Stimulated activated CD8-positive, alpha-beta memory T cell treated with anti-CD3 and anti-CD28 coated beads, Interleukin-7, amount 100 ng/mL, for 48 hours (primary cell): ENCODE results near the gene TNFRSF1A.
"Not testable (repeated sequence)": the region's sequence is repeated elsewhere in the genome, so short reads cannot be mapped to it uniquely, and the experiment has no call there.

Source experiments
- DNase-seq, 2 donors: peaks; one replicate each; pipeline ENCODE4 v3.0.0-alpha.2; 2020; ENCODE audit warnings: low read depth in 1 of 2; ENCODE audit errors: extremely low read depth in 1 of 2

Gene TNFRSF1A

DNA sequence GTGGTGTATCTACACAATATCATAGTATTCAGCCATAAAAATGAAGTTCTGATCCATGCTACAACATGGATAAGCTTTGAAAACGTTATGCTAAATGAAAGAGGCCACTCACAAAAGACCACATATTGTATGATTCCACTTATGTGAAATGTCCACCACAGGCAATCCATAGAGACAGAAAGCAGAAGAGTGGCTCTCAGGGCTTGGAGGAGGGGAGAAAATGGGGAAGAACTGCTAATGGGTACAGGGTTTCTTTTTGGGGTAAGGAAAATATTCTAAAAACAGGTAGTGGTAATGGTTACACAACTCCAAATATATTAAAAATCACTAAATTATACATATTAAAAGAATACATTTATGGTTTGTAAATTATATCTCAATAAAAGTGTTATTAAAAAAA lies 17.0 kb upstream of the TNFRSF1A start:
- no peak for DNase-seq

- DNase-seq = no peak
Observed at GRCh38 chr12:6356374-6356820, 14.5 kb upstream of the TNFRSF1A start.

DNA sequence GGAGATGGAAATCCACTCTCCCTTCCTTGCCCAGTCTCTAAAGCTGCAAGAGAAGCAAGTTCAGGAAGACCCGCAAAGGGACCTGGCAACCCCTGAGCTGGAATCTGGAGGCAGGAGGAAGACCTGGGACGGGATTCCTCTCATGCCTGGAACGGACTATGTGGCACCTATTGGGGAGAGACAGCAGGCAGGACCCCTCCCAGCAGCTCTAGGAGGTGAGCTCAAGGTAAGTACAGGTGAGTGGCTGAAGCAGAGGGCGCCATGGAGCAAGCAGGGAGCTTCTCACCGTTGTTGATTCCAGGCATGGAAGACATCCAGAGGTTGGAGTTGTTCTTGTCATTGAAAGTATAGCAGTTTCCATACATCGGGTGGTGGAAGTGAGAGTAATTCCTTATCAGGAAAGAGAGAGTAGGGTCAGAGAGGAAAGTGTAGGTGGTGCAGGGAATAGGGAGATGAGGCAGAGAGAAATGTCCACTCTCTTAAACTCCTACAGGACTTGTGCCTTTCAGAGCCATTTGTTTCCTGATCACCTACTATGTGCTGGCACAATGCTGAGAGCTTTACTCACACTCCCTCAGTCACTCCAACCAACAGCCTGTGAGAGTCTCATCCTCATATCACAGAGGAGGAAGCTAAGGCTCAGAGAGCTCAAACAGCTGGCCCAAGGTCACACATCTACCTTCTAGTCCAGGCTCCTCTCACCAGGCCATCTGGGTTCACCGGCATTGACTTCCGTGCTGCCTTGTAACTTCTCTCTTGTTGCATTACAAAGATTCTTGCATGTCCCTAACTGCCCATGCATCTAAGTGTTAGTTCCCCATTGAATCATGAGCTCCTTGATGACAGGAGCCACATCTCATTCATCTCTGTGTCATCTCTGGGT lies 13.9 kb upstream of the TNFRSF1A start:
- no peak for DNase-seq

GRCh38 chr12:6354495-6355393 lies 12.9 kb upstream of the TNFRSF1A start:
- no peak for DNase-seq

GRCh38 chr12:6352193-6353173 lies 10.6 kb upstream of the TNFRSF1A start:
- no peak for DNase-seq

DNA sequence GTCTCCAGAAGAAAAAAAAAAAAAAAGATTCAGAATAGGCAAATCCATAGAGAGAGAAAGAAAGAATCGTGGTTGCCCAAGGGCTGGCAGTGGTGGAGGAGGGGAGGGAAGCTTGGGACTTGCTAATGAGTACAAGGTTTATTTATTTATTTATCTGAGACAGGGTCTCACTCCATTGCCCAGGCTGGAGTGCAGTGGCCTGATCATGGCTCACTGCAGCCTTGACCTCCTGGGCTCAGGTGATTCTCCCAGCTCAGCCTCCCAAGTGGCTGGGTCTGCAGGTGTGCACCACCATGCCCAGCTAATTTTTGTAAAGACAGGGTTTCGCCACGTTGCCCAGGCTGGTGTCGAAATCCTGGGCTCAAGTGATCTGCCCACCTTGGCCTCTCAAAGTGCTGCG lies 9.7 kb upstream of the TNFRSF1A start:
- no peak for DNase-seq

DNA sequence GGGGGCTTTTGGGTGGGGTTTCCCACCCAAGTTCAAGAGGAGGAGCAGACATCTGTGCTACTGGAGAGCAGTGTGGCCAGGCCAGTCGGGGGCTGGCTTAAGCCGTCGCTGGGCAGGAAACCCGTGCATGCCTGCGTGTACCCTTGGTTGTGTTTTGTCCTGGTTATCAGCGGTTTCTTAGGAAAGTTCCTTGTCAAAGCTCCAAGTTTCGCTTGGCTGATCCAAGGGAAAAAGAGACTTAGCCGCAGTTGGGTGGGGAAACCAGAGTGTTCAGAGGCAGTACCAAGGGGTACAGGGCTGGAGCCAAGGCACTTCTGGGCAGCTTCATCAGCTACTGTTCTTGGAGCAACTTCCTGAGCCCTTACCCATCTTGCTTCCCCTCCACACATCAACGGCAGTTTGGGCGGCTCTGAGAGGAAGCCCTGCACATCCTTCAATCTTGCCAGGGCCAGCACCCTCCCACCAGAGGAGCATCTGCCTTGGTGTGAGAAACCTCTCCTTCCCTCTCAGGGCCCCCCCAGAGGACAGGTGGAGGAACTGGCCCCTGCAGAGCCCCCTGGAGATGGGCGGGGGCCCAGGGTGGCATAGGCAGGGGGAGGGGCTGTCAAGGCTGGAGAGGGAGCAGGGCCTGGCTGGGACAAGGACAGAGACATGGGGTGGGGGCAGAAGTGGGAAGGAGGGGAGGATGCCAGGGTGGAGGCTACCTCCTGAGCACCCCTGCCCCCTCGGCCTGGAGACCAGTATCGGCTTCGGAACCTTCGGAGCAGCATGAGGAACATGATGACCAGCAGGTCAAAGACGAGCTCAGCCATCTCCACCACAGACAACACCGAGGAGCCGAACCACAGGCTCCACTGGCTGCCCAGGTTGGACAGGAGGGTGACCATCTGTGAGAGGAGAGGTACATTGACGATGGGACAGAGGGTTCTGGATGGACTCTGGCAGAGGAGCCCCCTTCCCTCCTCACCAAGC lies 5.8 kb upstream of the TNFRSF1A start:
- no peak for DNase-seq

- DNase-seq = no peak
Observed at GRCh38 chr12:6346942-6347341, 5.1 kb upstream of the TNFRSF1A start.

DNA sequence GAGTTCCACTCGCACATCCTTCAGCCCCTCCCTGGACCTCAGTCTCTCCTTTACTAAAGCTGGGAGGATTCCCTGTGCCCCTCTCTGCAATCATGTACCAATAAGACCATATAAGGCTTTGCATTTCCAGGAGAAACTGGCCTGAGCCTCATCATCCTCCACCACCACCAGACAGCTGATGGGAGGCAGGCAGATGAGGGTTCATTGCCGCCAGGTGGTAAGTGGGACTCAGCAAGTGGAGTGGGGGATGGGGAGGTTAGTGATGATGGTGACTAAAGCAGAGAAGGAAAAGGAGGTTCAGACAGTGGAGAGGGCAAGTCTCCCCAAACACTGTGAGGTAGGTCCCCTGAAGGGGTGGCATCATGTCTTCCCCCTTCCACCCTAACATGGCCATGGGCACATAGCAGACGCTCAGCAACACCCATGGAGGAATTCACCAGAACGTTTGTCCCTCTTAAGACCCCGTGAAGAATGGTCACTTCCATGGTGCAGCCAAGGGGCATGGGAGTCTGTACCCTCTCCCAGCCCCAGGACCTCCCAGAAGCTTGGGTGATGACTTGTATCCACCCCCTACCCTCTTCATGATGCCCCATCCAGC lies 4.5 kb upstream of the TNFRSF1A start:
- no peak for DNase-seq

- peak in 1 of 2 donors; percentile 70 for DNase-seq
Observed at GRCh38 chr12:6345319-6346091, 3.6 kb upstream of the TNFRSF1A start.

GRCh38 chr12:6344101-6344660 lies 2.3 kb upstream of the TNFRSF1A start:
- DNase-seq = not testable (repeated sequence)

- DNase-seq = no peak
Observed at GRCh38 chr12:6343518-6343917, 1.6 kb upstream of the TNFRSF1A start.

GRCh38 chr12:6342140-6342889 lies 439 bp upstream of the TNFRSF1A start:
- DNase-seq = no peak

GRCh38 chr12:6340745-6341416 lies 995 bp downstream of the TNFRSF1A start:
- no peak for DNase-seq

DNA sequence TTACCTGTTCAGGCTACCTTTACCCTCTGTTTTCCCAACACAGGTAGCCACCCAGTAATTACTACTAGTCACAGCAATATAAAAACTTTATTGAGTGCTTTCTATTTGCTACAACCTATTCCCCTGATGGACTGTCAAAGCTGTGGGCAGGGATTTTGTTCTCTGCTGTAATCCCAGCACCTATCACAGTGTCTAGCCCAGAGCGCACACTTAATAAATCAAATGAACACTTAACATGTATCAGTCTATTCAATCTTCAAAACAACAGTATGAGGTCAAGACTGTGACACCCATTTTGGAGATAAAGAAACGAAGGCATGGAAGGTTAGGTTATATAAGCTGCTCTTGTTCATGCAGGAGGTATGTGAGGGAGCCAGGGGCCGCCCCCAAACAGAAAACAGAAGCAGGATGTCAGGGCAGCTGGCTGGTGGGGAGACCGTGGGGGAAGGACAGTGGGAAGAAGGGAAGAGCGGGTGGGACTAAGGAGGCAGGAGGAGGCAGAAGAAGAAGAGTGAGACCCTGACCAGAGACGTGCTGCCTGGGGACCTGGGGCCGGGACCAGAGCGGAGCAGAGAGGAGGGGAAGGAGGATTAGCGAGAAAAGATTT lies 1.7 kb downstream of the TNFRSF1A start:
- no peak for DNase-seq

GRCh38 chr12:6338955-6339354 lies 2.9 kb downstream of the TNFRSF1A start:
- DNase-seq = no peak
